Mammary epithelial cell (primary cell): ENCODE data around the gene TNFSF13.

Source experiments
- EZH2 ChIP-seq: IDR thresholded peaks from 2 replicates; pipeline ENCODE4 v1.6.1; 2012; ENCODE audit warnings: low read length, inconsistent platforms, borderline replicate concordance
- TF ChIP-seq, protein P1 (sequence below), 2 donors: IDR thresholded peaks in 1 of 2; conservative IDR thresholded peaks in 1 of 2; 2 replicates each; pipeline ENCODE4 v1.5.1; 2011 to 2012; ENCODE audit warnings: inconsistent platforms in 2 of 2, low read length in 2 of 2, mild to moderate bottlenecking in 2 of 2, control low read depth in 1 of 2, low read depth in 1 of 2; ENCODE audit not compliant: insufficient read depth in 1 of 2; ENCODE audit errors: extremely low read depth in 1 of 2

DNA sequence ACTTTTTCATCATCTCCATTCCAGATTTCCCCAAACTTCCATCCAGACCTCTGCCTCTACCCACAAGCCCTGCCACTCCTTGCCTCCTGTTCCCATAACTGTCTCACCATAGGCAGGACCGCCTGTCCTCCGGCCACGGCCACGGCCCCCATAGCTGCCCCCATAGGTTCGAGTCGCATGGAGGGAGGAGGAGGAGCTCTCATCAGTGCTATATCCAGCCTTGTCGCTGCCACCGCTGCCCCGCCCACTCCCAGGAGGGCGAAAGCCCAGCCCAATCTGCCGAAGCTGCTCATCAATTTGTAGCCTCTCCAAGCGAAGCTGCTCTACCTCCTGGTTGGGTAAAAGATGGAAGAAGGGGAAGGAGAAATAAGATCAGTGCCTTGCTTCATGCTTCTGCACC lies 34.7 kb downstream of the TNFSF13 start:
- TF ChIP-seq, protein P1, sequence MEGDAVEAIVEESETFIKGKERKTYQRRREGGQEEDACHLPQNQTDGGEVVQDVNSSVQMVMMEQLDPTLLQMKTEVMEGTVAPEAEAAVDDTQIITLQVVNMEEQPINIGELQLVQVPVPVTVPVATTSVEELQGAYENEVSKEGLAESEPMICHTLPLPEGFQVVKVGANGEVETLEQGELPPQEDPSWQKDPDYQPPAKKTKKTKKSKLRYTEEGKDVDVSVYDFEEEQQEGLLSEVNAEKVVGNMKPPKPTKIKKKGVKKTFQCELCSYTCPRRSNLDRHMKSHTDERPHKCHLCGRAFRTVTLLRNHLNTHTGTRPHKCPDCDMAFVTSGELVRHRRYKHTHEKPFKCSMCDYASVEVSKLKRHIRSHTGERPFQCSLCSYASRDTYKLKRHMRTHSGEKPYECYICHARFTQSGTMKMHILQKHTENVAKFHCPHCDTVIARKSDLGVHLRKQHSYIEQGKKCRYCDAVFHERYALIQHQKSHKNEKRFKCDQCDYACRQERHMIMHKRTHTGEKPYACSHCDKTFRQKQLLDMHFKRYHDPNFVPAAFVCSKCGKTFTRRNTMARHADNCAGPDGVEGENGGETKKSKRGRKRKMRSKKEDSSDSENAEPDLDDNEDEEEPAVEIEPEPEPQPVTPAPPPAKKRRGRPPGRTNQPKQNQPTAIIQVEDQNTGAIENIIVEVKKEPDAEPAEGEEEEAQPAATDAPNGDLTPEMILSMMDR (conservative IDR thresholded peaks at IDR 0.05 in 1 of 2, IDR thresholded peaks at IDR 0.05 in 1 of 2; ENCODE audit: extremely low read depth in 1 of 2, insufficient read depth in 1 of 2, low read depth in 1 of 2, low read length in 2 of 2), result no peak
- TF ChIP-seq EZH2, result no peak
